ENCODE measurements around the gene JAKMIP1.

JAKMIP1 gene

DNA sequence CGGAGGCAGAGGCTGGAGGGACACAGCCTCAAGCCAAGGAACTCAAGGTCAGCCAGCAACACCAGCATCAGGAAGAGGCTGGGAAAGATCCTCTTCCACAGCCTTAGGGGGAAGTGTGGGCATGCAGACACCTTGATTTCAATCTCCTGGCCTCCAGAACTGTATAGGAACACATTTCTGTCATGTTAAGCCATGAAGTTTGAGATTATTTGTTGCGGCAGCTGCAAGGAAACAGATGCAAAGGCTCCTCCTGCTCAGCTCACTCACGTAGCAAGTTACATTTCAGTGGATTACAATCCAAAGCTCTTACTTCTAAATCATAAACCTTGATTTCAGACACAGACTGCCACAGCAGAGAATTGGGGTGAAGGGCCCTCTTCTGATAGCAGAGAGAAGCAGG is 113.5 kb downstream of the JAKMIP1 start:
- no peak for DNase-seq

DNA sequence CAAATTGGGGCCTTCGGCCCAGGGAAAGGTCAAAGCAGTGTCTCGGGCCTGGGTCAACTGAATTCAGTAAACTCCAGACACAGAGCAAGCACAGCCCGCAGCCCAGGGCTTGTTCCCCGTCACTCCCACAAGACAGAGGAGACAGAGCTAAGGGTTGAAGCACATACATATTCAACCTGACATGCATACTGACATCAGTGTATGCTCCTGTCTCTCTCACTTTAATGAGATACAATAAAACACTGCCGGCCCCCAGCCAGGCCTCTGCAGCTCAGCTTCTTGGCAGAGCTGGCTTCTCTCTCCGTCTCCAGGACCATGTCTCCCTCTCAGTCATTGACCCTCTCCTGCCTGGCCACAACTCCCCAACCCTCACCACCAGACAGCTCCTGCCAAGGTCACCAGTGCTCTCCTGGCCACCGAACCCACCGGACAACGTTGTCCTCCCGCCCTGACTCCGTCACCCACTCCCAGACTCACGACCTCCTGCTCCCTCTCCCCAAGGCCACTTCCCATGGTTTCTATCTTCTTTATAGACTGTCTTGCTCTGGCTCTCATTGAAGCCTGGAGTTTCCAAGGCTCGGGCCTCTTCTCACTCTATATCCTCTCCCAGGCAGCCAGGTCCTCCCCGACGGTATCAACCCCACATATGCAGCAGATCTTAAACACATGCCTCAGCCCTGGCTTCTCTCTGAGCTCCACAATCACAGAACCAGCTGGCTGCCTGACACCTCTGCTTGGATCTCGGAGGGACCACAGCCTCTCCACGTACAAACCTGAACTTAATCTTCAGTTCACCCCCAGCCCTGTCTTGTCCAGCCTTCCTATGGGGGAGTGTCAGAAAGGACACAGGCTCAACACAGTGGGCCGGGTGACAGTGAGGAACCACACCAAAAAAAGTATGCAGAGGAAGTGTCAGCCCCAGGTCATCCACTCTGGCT is 114.4 kb downstream of the JAKMIP1 start:
- DNase-seq, result no peak

DNA sequence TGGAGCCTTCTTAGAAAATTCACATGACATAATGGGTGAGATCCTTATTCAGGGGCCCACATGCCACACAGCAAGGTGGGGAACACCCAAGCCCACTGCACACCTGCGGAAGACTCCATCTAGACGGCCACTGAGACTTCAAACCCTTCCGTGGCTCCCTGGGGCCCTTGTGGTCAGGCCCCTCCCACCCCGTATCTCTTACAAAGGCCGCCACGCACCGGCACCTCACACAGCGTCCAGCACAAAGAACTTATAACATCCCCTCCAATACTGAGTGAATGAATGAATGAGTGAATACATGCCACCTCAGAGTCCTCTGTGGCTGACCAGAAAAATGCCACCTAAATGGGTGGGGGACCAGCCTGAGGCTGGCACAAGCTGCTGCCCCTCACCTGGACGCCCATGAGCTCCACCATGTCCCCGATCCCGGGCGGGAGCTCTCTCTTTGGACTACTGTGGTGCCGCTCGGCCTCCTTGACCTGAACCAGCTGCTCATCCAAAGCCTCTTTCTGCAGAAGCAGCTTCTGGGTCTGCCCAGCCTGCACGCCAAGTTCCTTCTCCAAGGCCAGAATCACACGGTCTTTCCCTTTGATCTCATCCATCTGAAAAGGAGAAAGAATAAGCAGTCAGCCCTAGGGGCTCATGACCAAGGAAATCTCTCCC is 115.2 kb downstream of the JAKMIP1 start:
- no peak for DNase-seq

DNA sequence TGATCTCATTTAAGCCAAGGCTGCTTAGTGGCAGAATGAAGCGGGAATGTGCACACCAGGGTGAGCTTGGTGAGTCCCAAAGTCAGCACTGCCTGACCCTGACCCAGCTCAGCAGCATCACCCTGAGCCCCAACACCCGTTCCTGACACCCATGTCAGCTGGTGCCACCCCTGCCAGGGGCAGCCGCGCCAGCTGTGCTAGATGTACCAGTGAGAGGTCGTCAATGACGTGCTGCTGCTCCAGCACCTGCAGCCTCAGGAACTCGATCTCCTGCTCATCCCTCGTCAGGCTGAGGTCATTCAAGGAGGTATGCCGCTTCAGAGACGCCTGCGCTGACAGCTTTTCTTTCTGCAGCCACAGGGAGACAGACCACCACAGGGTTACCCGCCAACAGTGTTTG is 120.4 kb downstream of the JAKMIP1 start:
- no peak for DNase-seq

DNA sequence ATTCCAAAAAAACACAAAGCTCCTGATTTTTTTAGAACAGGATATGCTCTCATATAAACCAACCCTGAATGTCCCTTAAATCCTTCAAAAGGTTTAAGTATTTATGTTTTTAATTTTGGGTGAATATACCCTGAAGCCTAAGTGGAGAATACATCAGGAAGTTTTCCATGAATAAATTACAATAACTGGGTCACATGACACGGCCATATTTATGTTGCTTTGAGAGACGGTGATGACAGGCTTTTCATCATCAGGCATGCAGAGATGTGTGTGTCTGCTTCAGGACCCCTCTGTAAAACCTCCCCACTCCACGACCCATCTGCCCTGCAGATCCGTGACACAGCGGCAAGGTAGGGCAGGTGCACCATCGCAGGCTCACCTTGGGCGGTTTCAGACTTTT is 121.8 kb downstream of the JAKMIP1 start:
- no peak for DNase-seq

DNA sequence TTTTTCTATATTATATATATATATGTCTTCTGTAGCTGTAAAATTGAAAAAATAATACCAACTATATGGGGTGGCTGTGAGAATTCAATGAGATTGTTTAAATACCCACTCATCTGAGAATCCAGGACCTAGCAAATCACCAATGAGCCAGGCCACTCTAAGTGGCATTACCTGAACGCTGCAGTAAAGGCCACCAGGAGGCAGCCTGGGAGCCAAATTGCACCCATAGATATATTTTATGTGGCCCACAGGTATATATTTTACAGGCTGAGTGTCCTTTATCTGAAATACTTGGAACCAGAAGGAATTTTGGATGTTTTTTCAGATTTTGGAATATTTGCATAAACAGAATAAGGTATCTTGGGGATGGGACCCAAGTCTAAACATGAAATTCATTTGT is 124.0 kb downstream of the JAKMIP1 start:
- no peak for DNase-seq

DNA sequence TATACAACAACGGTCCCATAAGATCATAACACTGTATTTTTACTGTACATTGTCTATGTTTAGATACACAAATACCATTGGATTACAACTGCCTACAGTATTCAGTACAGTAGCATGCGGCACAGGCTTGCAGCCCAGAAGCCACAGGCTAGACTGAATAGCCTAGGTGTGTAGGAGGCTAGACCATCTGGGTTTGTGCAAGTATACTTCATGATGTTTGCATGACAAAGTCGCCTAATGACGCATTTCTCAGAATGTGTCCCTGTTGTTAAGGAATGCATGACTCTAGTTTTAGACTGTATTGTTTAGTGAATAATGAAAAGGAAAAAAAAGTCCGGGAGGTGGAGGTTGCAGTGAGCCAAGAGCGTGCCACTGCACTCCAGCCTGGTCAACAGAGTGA is 125.6 kb downstream of the JAKMIP1 start:
- DNase-seq, result no peak

DNA sequence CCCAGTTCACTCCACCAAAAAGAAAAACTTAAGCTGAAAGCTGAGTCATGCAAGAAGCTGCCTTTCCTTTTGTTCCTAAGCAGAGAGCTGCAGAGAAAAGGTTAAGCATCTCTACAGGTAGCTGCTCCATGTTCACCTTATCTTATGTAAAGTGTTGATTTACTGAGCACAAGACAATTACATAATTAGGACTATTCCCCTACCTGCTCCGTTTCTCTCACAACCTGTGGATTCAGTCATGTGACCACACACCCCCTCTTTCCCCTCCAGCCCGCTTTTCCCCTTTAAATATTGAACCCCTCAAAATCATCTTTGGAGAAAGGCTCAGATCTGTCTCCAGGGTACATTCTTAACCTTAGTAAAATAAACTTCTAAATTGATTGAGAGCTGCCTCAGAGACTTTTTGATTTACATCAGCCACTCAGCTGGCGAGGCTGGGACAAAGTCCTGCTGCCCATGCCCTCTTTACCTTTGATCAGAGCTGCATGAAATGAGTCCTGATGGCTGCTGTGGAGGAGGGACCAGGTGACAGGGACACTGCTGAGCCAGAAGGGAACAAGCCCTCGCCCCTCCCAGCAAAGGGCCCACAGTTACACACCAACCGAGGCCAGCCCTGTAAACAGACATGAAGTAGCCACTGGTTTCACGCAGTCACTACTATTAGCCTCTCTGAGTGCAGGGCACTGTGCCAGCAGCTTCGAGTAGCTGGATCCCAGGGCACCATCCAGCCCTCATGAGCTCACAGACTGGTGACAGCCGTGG is 128.2 kb downstream of the JAKMIP1 start:
- no peak for DNase-seq

DNA sequence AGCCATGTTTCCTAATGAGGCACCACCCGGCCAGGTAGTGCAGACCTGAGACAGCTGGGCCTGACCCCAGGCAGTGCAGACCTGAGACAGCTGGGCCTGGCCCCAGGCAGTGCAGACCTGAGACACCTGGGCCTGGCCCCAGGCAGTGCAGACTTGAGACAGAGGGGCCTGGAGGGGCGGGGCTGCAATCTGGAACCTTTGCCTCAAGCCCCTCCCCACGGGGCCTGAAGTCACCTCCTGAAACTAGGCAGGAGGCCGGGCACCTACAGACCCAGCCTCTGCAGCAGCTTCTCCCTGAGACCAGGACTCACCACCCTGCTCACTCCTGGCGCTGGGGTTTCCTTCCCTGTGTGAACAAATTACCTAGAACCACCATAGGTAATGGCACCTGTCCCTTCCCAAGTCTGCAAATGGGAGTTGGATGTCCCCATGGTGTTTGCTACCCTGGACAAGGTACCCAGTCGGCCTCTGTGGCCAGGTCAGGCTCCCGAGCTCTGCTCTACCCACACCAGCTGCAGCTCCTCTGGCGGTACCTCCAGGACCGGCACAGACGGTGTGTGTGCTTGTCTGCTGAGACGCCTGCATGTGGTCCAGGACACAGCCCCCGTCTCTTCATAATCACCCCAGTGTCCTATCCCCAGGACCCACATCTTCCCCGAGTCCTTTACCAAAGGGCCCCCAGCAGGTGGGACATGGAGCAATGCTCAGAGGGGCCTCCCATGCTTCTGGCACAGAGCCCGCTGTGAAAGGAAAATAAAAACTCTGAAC is 129.0 kb downstream of the JAKMIP1 start:
- DNase-seq, result no peak

DNA sequence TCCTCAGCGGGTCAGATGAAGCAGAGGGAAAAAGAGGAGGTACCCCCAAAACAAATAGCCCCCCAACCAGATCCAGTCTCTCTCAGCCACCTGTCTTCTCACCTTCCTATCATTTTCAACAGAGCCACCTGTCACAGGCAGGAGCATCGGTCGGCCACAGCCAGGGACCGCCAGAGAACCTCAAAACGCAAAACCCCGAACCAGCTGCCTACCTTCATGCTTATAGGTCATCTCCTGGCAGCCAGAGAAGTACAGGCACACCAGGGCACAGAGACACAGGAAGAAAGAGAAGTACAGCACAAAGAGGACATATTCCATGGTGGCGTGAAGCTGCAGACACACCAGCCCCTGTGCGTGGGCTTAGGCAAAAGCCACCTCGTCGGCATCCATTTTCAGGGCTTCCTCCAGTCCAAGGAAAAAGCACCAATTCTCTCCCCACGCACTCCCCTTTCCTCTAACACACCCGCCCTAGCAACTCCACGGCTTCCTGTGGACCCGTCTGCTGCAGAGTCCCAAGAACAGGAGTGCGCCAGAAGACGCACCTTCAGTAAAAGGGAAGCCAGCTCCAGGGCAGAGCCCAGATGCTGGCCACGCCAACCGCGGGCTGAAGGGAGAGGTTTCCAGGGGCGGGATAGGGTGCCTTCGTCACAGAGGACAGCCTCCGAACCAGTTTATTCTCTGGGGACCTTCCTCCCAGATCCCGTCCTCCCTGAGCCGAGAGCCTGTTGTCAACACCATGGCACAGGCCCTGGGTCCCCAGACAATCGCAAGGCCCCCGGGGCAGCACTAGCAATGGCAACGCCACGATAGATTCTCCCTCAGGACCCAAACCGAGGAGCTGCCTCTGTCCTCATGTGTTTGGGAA is 130.3 kb downstream of the JAKMIP1 start:
- DNase-seq, result no peak

DNA sequence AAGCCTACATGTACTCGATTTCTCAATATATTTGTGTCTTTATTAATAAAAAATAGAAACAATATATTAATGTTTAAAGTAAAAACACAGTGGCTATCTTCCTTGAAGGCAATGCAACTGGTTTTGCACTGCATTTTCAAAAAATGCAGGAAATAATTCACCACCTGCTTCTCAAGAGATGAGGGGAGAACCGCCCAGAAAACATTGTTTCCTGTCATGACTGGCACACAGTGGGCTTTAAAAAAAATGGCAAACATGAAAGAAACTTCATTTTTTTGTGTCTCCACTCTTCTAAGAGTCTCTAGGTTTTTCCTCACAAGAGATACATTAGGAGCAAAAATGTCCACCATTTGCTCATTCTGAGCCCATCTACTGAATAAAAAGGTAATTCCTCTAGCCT is 131.4 kb downstream of the JAKMIP1 start:
- no peak for DNase-seq

DNA sequence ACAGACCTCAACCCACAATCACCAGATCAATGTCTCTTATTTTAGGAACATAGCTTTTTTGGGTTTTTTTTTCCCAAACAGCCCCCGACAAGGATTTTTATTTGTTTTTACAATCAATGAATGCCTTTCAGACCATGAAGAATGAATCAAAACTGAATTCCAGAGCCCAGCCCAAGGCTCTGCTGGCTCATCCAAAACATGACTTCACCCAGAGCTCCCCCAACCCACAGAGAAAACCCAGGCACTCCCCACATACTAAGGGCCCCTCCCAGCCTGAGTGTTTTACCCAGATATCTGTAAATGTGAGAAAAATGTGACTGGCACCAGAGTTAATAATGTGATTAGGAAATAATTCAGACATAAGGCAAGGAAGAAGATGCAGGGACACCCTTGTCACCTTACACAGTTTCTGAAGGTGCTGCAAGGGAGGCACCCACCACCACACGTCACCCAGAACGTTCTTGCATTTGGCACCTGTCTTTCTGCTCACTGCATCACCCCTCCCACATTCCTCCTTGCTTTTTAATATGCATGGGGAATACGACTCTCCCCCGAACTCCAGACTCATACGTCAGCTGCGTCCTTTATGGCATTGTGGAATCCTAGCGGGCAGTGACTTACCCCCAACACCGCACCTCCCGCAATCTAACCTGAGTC is 134.3 kb downstream of the JAKMIP1 start:
- DNase-seq, result no peak

DNA sequence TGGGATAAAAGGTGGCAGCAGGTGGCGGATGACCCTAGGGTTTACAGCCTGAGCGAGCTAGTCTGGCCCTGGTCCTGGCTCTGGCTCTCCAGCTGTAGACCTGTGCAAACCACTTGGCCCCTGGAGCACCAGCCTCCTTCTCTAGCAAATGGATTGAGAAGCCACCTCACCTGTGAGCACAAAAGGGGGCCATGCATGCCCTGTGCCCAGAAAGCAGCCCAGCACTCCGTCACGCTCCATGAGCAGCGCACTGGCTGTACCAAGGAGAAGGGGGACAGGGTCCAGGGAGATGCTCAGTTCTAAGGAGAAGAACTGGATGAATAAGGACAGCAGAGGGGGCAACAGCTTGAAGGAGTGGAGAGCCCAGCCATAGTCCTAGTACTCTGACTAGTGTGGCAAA is 135.2 kb downstream of the JAKMIP1 start:
- no peak for DNase-seq

DNA sequence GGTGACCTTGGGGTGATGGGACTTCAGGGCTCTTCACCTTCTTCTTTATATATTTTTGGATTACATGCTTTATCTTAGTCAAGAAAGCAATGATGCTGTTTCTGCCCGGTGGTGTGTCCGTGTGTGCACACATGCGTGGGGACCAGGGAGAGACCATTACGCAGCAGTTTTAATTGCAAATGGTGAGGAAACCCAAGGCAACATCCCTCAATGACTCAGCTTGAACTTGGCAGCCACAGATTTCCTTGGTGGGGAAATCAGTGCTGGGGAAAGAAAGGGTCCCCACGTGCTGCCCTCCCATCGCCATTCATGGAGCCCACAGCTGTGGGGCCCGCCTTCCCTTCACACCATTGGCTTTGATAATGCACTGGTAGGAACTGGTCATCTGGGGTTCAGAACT is 136.0 kb downstream of the JAKMIP1 start:
- DNase-seq, result no peak

DNA sequence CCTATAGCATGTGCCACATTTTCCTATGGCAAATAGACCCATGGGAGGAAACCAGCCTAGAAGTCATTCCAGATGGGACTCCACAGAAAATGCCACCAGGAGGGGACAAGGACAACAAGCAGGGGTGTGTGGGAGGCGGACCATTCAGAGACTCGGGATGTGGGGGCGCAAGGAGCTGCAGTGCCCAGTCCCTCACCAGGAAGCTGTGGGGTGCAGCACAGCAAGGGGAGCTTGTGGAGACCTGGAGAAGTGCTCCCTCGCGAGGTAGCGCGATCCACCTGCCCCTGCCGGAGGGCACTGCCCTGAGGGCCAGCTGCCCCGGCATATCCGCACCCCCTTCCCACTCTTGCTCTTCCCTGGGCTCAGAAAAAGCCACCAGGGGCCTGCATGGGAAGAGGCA is 136.7 kb downstream of the JAKMIP1 start:
- DNase-seq, result no peak

DNA sequence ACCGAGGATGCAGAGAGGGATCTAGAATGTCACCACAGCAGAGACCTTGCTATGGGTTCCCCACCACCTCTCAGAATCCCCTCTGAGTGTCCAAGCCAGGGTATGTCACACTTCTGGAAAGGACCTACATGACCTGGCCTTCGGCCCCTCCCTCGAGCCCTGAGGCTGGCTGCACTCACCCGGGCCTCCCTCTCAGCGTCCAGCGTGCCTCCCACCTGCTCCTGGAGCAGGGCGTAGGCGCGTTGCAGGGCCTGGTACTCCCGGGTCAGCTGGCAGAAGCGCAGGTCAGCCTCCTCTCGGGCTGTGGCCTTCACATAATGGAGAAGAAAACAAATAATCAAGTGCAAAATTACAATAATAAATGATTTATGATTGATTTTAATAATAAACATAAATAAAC is 138.2 kb downstream of the JAKMIP1 start:
- no peak for DNase-seq

DNA sequence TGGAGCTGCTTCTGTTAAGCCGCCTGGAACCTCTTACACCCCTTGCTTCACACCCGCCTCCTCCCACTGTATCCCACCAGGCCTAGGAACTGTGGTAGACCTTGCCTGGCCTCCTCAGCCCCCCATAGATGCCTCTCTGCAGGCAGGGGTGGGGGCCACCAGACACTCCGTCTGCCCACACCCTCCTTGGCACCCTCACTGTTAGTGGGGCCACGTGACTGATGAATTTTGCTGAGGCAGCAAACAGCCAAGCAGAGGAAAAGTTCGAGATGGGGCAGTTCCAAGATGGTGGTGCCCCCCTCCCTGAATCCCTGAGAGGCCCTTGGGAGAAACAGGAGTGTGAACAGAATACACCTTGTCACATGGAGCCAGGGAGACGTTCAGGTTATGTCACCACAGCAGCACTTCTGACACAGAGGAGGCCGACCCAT is 141.0 kb downstream of the JAKMIP1 start:
- no peak for DNase-seq

DNA sequence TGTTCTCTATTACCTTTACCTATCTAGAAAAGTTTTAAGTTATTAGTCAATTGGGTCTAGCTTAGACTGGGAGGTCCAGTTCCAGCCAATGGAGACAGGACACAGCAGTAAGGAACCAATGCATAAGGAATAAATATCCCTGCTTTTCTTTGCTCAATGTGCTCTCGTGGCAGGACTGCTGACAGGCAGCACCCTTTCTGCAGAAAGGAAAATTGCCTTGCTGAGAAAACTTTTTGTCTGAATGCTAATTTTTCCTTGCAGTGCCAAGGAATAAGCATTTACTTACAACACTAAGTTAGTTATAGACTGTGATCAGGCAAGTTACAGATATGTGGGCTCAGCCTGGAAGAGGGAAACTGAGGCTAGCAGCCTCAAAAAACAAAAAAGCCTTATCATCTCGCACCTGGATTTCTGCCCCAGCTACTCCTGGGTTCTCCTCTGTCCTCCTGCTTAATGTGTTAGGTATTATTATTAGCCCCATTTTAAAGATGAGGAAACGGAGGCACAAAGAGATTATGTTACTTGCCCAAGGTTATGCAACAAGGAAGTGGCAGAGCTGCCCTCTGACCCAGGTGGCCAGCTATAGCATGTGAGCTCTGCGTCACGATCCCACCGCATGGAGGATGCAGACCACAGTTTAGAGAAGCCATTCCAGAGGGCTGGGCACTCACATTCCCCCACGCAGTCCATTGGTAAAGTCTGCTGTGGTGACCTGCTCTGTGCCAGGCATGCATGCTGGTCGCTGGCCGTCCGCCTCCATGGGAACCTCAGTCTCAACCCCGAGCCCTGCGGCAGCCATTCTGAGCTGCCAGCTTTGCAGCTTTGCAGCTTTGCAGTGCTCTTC is 141.6 kb downstream of the JAKMIP1 start:
- no peak for DNase-seq

DNA sequence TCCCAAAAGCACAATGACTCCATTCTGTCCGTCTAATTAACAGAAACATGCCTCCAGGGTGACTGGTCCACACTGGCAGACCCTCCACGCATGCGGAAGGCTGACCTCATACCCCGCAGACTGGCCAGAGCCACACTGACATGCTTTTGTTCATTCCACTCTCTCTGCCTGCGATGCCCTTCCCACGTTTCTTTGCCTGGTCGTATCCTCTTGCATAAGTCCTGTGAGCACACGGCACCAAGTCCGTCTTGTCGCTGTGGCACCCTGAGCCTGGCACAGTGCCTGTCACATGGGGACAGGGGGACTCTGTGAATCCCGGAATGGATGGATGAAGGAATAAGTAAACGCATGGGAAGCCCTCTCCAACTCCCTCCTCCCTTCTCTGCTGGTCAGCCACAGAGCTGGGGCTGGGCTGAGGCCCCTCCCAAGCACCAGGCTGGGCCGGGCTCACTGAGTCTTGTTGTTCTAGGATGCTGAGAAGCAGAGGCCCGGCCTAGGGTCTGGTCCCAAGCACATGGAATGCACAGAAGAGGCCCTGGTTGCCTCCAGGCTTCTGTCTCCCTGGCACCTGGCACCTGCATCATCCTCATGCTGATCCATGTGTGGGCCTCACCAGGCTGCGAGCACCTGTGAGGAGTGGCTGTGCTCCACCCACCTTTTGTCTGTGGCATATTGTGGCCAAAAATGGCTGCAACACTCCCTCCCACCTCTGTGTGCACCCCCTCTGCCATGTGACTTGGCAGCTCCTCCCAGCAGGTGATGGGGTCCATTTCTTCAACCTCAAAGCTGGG is 143.2 kb downstream of the JAKMIP1 start:
- no peak for DNase-seq

Measured in Kasumi-1 (cell line).